Gastrocnemius medialis (tissue), 4 donors: ENCODE data around the gene RABIF.
"Not testable (repeated sequence)": the region's sequence is repeated elsewhere in the genome, so short reads cannot be mapped to it uniquely, and the experiment has no call there.

Source experiments
- CTCF ChIP-seq, 5 experiments: fragments of 450-650 bp in 3 of 5; fragments of 200-600 bp in 2 of 5; sonication (generic) in 2 of 5; IDR thresholded peaks in 4 of 5; conservative IDR thresholded peaks in 1 of 5; 1 replicate in 4 of 5; 2 replicates in 1 of 5; pipeline ENCODE4 v1.5.1; 2016 to 2019; ENCODE audit warnings: antibody characterized with exemption in 5 of 5, mild to moderate bottlenecking in 3 of 5, moderate library complexity in 3 of 5
- POLR2A ChIP-seq, 2 donors: fragments of 450-650 bp; IDR thresholded peaks; one replicate each; pipeline ENCODE4 v1.6.1; 2017; ENCODE audit warnings: antibody characterized with exemption in 2 of 2, mild to moderate bottlenecking in 2 of 2, moderate library complexity in 2 of 2

DNA sequence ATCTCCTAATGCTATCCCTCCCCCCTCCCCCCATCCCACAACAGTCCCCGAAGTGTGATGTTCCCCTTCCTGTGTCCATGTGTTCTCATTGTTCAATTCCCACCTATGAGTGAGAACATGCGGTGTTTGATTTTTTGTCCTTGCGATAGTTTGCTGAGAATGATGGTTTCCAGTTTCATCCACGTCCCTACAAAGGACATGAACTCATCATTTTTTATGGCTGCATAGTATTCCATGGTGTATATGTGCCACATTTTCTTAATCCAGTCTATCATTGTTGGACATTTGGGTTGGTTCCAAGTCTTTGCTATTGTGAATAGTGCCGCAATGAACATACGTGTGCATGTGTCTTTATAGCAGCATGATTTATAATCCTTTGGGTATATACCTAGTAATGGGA is 47.5 kb upstream of the RABIF start:
- TF ChIP-seq CTCF (IDR thresholded peaks at IDR 0.05 in 4 of 5, conservative IDR thresholded peaks at IDR 0.05 in 1 of 5); POLR2A (IDR thresholded peaks at IDR 0.05): not testable (repeated sequence)
